Activated T-cell treated with anti-CD3 and anti-CD28 coated beads for 24 hours (primary cell): ENCODE results near the gene HIVEP2.

ENCODE experiments used
- DNase-seq: peaks from one replicate; pipeline ENCODE4 v3.0.0-alpha.2; 2020; ENCODE audit warnings: low read depth

The HIVEP2 gene

DNA sequence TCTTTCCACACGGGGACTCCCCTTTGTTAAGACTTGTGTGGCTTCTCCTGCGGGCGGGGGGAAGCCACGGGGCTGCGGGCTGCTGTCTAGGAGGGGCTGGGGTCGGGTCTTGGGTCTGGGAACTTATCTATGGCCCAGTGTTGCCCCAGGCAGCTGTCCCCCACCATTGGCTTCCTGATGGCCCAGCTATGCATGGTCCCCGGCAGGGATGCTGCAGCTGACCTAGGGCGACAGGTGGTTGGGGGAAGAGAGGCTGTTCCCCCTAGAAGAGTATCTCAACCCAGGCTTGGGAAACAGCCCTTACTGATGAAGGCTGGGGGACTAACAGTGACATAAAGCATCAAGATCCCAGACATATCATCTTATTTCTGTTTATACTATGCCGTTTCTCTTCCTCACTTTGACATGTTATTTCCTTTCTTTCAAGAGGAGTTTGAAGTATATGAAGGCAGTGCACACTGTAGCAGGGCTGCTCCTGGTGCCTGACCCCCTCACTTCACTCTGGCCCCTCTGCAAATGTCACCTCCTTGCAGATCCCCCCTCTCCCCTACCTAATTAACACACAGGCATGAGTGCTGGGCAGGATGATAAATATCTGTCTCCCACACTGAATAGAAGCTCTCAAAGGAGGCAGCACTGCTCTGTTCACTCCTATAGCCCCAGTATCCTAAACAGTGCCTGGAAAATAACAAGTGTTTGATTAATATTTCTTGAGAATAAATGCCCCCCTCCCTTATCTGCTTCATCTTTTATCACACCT, 87.0 kb downstream of the HIVEP2 start:
- DNase-seq: no peak

DNA sequence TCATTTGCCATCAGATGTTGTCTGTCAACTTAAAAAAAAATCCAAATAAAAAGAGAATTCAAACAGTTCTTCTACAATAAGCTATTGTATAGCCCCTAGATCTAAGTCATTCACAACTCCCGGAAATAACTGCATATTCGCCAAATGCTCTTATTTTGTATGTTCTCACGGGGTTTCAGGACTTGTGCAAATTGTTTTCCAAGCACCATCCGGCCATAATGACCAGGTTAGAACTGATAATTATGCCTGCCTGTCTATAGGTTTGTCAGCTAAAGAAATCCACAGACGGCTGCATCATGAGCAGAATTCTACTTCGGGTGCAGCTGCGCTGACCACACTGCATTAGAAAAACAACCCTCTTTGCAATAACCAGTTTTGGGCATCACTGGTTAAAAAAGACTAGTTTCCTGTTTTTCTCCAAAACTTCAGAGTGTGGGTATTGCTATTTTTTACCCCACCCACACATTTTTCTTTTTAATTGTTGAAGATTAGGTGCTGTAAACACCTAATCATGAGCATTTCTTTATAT, 87.7 kb downstream of the HIVEP2 start:
- no peak for DNase-seq

DNA sequence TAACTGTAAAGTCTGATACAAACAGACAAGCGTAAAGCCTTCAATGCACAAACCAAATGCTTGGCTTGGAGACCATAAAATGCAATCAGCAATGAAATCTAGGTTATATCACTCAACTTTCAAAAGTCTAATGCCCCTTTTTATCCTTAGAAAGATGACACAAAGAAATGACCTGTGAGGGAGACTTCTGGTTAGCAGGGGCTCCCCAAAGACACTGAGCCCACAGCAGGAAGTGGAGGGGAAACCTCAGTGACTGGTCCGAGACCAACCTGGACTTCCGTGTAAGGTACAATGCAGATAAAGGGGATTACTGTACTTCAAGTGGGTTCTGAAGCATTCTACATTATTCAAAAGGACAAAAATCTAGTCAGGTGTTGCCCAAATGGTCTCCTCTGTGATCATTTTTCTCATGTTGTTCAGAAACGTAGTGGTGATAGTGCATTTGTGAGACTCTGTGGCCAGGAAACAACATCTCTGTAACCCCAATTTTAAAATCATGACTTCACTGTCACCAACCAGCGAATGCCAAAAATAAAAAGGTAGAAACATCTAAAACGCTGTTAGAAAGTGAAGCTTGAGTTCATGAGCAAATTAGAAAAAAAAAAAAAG, 88.2 kb downstream of the HIVEP2 start:
- no peak for DNase-seq

DNA sequence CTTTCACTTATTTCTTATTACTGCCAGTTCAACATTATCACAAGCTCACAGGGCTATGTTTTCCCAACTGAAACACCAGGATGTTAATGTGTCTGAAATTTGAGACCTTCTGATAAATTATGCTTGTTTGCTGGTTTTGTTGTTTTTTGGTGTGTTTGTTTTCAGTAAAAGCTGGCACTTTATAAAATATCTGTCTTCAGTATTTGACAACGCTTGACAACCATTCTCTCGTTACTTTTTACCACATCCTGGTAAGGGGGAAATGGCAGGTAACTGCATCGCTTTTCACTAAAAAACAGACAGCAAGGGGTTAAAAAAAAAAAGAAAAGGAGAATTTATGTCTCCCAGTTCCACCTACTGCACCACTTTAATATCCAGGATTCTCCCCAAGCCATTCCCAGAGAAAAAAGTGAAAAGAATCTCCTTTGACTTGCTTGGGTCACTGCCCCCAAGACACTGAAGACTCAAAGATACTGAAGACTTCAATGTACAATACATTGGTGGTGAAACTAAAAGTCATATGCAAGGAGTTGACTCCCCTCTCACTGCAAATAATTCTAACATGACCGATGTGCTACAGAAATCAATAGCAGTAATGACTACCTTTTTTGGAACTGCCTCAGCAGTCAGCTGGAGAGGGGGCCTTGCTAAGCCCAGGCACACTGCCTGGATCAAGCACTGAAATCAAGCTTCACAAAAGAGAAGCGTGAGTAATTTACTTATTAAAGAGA, 88.9 kb downstream of the HIVEP2 start:
- DNase-seq: no peak

DNA sequence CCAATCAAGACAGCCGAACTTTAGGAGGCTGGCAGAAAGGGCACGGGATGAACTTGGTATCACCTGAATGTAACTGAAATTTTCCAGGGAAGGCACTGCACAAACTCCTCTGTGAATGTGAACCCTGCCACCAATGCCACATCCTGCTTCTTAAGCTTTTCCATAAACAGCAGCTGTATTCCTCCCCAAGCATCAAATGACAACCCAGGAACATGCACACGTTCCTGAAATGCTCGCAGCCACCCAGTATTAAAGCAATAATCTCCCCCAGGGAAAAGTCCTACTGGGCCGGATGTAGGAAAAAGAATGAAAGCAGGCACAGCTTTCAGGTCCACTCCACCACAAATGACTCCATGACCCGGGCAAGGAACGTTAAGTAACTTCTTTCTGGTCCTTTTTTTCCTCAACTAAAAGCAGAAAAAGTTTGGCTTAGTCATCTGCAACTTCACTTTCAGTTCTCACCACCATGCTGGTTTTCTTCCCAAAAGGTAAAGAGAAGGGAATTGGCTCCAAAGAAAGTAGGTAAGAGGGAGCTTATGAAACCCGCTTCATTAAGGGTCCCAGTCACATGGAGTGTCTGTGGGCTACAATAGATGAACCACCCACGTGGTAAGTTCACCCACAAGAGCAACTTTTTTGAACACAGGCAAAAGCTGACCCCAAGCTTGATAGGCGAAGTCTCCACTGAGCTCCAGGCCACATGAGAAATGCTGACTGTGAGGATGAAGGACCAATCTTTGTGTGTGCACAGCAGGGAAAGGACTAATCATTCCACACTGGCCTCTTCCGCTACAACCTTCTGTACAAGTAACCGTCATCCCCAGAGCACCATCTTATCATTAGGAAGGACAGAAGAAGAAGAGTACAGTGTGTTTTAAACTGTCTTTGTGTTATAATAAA, 90.1 kb downstream of the HIVEP2 start:
- DNase-seq: no peak

DNA sequence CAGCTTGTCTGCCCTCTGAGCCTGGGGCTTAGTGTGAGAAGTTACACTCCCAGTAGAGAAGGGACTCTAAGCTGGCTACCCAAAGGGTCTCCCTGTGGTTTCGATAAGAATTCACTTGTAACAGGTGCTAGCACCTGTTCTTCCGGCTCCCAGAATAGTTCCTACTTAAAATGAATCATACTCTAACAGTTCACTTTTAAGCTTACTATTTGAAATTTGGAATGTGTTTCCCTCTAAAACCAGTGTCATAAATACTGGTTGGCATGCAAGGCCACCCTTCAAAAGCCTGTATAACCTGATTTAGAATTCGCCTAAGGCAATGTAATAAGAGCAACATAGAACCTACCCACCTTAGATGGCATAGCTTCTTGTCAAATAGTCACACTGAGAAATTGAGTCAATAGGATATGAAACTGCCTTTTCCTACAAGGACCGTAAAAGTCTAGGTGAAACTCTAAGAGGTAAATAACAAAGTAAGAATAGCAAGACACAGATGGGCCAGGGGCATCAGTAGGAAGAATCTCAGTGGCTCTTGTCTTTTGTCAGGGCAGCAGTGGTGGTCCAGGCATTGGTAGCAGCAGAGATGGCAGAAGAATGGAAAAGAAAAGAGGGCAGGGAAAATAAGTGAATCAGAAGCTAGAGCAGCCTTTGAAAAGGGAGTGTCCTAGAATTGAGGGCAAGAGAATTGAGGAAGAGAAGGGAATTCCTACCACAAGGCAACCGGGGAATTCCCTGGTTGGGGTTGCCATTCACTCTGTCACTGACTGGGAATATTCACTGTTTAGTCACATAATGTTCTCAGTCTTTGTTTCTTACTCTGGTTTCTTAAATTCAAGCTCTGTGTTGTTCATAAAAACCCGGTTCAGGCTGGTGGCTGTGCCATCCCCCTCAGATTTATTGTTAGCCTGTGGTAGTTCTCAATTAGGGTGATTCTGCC, 91.5 kb downstream of the HIVEP2 start:
- DNase-seq: no peak

DNA sequence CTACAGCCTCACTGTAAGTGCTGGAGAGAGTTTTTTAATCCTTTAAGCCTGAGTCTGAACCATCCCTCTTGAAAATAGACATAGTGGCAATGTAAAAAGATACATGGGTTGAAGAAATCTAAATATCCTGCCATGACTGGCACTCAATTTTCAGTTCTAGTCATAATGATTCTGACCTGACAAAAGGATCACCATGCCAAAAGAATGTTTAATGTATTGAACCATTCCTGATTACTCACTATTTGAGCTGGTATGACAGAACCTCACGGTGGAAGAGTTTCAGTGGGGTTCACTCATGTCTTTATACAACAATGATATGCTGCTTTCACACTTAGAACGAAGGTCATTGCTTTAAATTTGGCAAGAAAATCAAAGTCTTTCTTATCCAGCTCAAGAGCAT, 93.4 kb downstream of the HIVEP2 start:
- DNase-seq: no peak

DNA sequence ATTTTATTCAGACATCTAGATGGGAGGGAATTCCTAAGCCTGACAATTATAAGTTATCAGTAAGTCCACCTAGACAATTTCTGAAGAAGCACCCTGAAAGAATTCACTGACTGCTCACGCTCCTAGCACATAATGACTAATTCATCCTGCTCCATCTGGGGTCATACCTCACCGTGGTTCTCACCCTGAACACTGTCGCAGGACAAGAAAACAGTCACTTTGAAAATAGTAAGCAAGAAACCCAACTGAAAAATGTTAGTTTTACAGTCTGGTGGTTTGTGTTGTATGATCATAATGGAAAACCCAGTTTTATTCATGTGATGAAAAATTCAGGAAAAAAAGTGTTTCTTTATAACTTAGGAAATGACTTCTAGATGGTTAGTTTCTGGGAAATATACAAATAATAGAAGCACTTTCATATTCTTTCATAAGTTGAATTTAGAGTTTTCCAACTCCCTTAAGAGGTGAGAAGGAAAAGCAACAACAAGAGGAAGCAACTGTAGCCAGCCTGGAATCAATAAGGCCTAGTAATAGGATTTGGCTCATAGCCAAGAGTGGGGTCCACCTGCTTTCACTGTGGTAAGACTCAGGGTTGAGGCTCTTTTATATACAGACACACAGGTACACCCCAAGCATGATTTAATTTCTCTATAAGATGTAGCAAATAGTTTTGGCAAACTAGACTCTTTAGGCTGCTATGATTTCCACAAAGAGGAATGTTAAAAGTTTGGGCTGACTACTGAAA, 94.1 kb downstream of the HIVEP2 start:
- no peak for DNase-seq

DNA sequence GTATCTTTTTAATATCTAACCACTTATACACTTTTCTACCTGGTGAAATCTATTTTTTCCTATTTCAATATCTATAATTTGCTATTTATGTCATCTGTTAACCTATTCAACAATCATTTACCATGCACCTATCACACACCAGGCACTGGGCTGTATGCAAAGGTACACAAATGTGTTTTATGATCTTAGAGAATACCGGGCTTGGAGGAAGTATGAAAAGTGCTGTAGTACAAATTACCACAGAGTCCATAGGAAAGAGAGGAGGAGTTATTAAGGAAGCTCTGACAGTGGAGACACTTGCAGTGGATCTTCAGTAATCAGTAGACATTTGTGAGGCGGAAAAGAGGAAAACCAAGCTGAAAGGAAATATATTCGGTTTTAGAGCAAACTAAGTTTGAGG, 96.0 kb downstream of the HIVEP2 start:
- DNase-seq: no peak

DNA sequence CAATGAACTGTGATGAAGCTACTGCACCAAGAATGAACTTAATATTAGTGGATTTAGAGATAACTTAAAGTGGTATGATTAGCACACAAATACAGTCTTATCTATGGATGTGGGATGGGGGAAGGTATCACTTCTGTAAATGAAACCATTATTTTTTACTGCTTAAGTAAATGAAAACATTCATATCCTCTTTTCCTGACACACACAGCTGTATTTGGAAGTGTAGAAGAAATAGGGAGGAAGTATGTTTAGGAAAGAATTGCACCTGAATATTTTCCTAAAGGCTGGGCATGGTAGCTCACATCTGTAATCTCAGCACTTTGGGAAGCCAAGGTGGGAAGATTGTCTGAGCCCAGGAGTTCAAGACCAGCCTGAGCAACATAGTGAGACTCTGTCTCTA, 96.8 kb downstream of the HIVEP2 start:
- no peak for DNase-seq

DNA sequence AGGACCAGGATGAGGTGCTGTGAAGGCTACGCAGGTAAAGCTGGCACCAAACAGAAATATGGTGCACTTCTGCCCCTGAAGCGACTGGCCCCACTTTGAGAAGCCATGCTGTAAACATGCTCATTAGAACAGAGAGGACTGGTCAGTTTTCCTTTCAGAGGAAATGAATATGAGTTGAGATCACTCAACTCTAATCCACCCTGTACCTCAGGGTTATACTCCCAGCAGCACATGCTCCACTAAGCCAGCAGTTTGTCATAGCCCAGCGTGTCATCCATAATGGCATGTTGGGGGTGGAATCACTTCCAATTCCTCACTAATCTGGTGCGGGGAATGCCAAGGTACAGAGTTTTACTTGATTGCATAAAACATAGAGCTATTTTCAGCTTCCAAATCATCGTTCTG, 98.1 kb downstream of the HIVEP2 start:
- no peak for DNase-seq

DNA sequence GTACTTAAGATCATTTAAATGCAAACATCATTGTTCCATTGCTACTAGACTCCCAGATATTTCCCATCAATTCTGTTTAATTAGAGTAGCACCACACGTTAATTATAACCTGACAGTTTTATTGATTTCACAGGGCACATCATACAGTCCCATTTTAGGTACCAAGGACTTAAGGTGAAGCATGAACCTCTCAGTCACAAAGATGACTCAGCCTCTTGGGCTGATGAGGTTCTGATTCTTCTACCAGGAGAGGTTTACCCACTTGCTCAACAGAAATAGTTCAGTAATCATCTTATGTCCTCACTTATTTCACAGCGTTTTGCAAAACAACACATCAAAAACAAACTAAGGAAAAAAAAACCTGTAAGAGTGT, 98.5 kb downstream of the HIVEP2 start:
- no peak for DNase-seq

DNA sequence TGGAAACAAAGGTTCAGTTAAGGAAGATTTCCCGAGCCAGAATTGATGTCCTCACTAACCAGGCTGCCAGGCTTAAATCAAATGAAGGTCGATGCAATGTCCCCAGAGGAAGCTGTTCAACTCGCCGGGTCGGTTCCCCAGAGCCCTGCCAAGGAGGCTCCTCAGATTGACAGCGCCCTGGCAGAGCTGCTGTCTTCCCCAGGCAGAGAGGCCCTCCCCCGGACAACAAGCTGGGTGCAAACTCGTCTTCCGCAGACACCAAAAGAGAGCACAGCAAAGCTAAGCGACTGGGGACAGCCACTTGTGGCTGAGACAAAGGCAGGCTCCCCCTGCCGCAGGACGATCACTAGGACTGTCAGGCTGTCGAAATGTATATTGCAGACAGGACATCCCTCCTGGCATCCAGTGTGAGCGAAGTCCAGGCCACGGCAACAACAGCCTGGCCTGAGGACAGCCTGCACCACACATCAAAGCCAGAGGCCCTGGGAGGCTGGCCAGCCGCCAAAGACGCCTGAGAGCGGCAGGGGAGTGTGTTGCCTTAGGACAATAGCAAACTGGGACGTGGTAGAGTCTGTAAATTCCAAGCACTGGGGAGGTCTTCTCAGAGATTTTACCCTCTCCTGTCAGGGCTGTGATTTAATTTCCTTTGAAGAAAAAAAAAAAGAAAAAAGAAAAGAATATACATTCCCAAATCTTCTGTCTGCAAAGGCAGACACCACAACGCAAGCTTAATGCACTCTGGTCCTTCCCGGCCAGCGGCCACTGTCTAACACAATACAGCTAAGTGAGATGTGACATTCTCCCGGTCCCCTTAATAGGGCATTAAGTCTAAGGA, 99.1 kb downstream of the HIVEP2 start:
- no peak for DNase-seq

DNA sequence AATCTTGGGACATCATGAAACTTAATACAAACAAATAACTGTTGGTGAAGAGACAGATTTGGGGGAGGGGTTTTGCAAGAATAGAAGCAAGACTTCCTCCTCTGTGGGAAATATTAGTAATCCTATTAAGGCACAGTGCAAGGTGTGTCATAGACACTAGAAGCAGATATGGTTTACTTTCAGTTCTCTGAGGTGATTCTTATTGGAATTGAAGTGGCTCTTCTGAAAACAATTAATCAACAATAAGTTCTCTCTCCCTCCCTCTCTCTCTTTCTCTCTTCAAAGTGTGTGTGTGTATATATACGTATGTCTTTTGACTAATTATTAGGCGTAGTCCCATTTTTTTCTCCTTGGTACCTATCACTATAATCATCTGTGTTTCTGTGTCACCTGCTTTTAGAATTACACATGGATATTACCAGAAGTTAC, 99.8 kb downstream of the HIVEP2 start:
- DNase-seq: no peak

DNA sequence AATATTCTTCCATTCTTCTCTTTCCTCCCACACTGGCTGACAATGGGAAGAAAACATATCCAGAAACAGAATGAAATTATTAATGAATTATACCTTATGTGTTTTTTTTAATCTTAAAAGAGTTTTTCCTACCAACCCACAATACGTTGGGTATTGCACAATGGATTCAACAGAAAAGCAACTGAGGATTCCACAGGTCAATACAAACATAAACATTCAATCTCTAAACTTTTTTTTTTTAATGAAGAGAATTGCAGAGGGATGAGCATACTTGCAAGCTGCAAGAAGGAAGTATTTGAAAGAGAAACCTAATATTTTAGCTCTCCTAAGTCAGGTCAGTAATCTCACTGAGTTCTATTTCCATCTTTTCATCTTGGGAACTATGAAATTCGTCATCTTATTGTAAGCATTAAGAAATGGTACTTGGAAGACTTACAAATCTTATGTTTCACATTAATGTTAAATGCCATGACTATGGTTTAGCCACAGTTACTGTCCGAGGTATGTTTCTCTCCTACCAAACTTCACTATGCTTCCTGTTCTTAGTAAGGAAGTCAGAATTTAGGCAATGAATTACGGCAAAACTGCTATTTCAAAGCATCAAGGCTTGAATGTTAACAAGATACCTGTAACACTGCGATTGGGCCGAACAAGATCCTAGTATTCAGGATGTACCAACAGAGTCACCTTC, 100.8 kb downstream of the HIVEP2 start:
- no peak for DNase-seq

DNA sequence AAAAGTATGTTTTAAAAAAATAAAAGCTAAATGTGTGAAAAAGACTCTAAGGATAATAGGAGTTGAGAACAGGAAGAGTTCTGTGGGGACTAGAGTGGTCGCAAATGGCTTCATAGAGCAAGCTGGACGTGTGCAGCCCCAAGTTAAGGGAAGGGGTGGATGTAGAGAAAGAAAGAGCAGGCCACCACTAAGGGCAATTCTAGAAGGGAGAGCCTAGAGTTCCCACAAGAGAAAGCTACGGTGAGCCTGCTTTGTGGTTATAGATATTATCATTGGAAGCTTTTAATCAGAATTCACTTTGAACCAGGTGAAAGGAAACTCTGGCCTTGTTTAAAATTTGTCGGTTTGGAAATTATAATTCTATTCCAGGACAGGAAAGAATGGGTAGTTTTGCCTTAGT, 101.6 kb downstream of the HIVEP2 start:
- DNase-seq: no peak

DNA sequence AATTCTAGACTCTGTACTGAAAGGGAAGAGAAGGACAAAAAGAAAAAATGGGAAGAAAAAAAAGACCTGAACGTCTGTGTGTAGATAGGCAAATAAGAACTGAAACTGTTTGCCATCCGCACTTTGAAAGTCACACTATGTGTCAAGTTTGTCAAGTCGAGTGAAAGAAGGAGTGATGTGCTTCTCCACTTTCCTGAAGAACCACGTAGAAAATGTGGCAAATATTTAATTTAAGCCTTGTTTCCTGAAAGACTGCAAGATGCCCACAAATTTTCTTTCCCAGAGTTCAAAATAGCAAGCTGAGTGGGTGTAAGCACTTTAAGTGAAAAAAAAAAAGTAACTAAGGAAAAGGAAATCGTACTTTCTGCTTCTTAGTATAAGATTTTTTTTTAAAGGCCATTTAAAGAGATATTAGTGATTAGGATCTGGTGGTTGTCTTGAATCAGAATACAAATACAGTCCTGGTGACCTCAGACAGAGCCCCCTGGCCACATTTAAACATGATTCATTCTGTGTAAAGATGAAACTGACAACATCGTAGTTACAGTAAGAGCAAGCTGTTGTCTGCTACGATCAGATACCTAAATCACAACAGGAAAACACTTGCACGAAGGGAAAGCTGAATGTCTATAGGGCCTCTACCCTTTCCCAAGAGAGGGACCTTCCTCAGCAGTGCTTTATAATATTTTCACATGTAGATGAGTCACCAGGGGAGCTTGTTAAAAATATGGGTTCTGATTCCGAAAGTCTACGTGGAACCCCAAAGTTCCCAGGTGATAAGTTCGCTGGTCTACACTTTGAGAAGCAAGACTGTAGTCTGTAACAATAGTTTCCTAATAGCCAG, 102.3 kb downstream of the HIVEP2 start:
- DNase-seq: peak; percentile 48

DNA sequence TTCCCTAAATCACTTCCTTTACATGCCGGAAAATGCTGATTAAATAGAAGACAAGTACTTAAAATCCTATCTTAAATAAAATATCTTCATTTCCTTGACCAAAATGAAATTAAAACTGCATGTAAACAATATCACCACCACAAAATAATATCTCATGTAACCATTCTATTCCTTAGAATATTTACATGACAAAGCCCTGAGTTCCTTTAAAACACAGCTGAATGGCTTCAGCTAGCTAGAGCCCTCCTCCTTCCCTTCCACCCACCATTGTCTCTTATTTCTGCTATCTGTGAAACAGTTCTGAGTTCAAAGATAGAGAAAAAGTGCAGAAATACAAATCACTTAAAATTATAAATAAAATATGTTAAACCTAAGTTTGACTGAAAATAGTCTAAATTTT, 103.1 kb downstream of the HIVEP2 start:
- DNase-seq: no peak
